ENCODE data around the gene MIA. TPM values are rescaled to one million over a fixed set of nuclear protein-coding genes. Genes with fewer than 3 reads are reported as not detected.

Gene MIA
- total and polyA plus RNA-seq, 4 donors: 0.42 to 0.44 TPM; not detected in 2

GRCh38 chr19:40739030-40739839, 36.1 kb upstream of the MIA start (continued):
- no peak for TF ChIP-seq REST (IDR thresholded peaks at IDR 0.05)
- TF ChIP-seq SP1 (IDR thresholded peaks at IDR 0.05): no peak
- TF ChIP-seq RXRA (IDR thresholded peaks at IDR 0.05): no peak
- no peak for TF ChIP-seq TAF1 (conservative IDR thresholded peaks at IDR 0.05)
- no peak for TF ChIP-seq ATF3 (IDR thresholded peaks at IDR 0.05)
- no peak for TF ChIP-seq JUND (IDR thresholded peaks at IDR 0.05)
- no peak for TF ChIP-seq ZBTB33 (IDR thresholded peaks at IDR 0.05)

- DNase-seq (ENCODE audit: low spot score): no peak
- no peak overlapping the region for H3K4me3 ChIP-seq (ENCODE audit: low read depth in 1 of 3, low read length in 3 of 3)
- H3K27ac ChIP-seq (ENCODE audit: low read depth in 1 of 2, low read length in 2 of 2): no peak overlapping the region
- TF ChIP-seq REST (IDR thresholded peaks at IDR 0.05) (no peak), EGR1 (IDR thresholded peaks at IDR 0.05; ENCODE audit: low read depth in 2 of 2) (no peak), FOXA1 (IDR thresholded peaks at IDR 0.05) (no peak), GABPA (IDR thresholded peaks at IDR 0.05 in 1 of 2, conservative IDR thresholded peaks at IDR 0.05 in 1 of 2) (no peak), SP1 (IDR thresholded peaks at IDR 0.05) (no peak), HNF4G (IDR thresholded peaks at IDR 0.05) (no peak), CTCF (IDR thresholded peaks at IDR 0.05; ENCODE audit: low read depth, low read length, missing input control) (no peak), YY1 (IDR thresholded peaks at IDR 0.05) (no peak), RXRA (IDR thresholded peaks at IDR 0.05) (no peak), RAD21 (IDR thresholded peaks at IDR 0.05) (no peak), NR2F2 (IDR thresholded peaks at IDR 0.05) (no peak), MAX (IDR thresholded peaks at IDR 0.05) (no peak), FOXA2 (IDR thresholded peaks at IDR 0.05) (no peak), ZBTB33 (IDR thresholded peaks at IDR 0.05) (no peak), ATF3 (IDR thresholded peaks at IDR 0.05) (no peak), TAF1 (conservative IDR thresholded peaks at IDR 0.05) (no peak), JUND (IDR thresholded peaks at IDR 0.05) (no peak)
- 84% methylated on average over 16 of the region's 16 CpGs for WGBS
- no peak overlapping the region for H3K9ac ChIP-seq (ENCODE audit: low read depth in 1 of 2, low read length in 2 of 2)
- no peaks in the 10 kb centered on the region for H3K9me3 ChIP-seq (ENCODE audit: control insufficient read depth in 4 of 4, low read length in 3 of 4)
- no peaks in the 10 kb centered on the region for H3K27me3 ChIP-seq (ENCODE audit: control insufficient read depth in 4 of 4, insufficient read depth in 4 of 4, low read length in 3 of 4)
- peaks cover 7 to 45% (median 17%) of the 10 kb centered on the region in 4 donors for H3K36me3 ChIP-seq (ENCODE audit: control insufficient read depth in 4 of 4, insufficient read depth in 3 of 4, low read depth in 1 of 4, low read length in 3 of 4)
- peaks cover 0 to 3% (median 1%) of the 10 kb centered on the region in 4 donors for H3K4me1 ChIP-seq (ENCODE audit: control insufficient read depth in 4 of 4, insufficient read depth in 4 of 4, low read length in 3 of 4)
Measured at GRCh38 chr19:40739871-40740703, 35.2 kb upstream of the MIA start.
